Urinary bladder (tissue), 4 donors: ENCODE data around the gene TMC2. TPM values are rescaled to one million over a fixed set of nuclear protein-coding genes. Genes with fewer than 3 reads are reported as not detected.

Experiments
- DNase-seq: peaks from one replicate; pipeline ENCODE4 v3.0.0-alpha.2; 2015; ENCODE audit errors: extremely low spot score
- H3K27ac ChIP-seq: one replicate; pipeline ENCODE4 v1.5.1; 2013; ENCODE audit warnings: low read depth, mild to moderate bottlenecking, moderate library complexity
- H3K36me3 ChIP-seq: one replicate; pipeline ENCODE4 v1.6.1; 2013; ENCODE audit warnings: mild to moderate bottlenecking, moderate library complexity; ENCODE audit not compliant: insufficient read depth
- H3K4me1 ChIP-seq: one replicate; pipeline ENCODE4 v1.6.1; 2013; ENCODE audit warnings: mild to moderate bottlenecking, moderate library complexity; ENCODE audit not compliant: insufficient read depth
- H3K4me3 ChIP-seq: one replicate; pipeline ENCODE4 v1.5.1; 2013; ENCODE audit warnings: low read depth, low read length
- WGBS: extraction: QIAGEN DNeasy Blood & Tissue Kit; methylation state at CpG from one replicate; pipeline ENCODE4 v1.1.7; 2013; 5-methylcytosine and 5-hydroxymethylcytosine counted together
- polyA plus RNA-seq: library from polyadenylated mRNA; stranded (reverse); fragments of 200-250 nt; gene quantifications from one replicate; pipeline ENCODE4 v1.2.3, GENCODE V29; 2013
- total RNA-seq: library from RNA; depleted of rRNA; stranded (reverse); fragments of >200 nt; gene quantifications from one replicate; pipeline ENCODE4 v1.2.3, GENCODE V29; 2014
- donor health status: healthy with polysubstance abuse.
- donor health status: healthy.

The TMC2 gene
- total and polyA plus RNA-seq, 2 donors: 0.16 to 0.34 TPM

DNA sequence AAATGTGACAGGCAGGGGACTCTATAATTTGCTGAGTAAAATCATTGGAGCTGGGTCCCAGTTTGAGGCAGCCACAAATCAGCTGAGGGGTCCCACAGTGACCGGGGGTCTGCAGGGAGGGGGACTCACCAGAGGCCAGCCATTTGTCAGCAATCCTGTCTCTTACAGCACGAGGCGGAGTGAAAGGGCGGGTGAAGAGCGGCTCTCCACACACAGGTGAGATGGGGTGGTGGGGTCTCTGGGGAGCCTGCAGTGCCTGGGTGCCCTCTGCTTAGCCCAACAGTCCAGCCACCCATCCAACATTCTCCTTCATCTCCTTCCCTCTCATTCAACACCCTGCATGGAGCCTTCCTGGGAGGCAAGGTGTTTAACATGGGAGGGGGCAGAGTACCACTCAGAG, 728 bp downstream of the TMC2 start:
- Histone ChIP-seq H3K4me1 (no peaks in the 10 kb centered on the region), H3K4me3 (no peak overlapping the region), H3K27ac (no peak overlapping the region), H3K36me3 (no peaks in the 10 kb centered on the region)
- WGBS: 83% methylated on average over 5 of the region's 5 CpGs
- no peak for DNase-seq

DNA sequence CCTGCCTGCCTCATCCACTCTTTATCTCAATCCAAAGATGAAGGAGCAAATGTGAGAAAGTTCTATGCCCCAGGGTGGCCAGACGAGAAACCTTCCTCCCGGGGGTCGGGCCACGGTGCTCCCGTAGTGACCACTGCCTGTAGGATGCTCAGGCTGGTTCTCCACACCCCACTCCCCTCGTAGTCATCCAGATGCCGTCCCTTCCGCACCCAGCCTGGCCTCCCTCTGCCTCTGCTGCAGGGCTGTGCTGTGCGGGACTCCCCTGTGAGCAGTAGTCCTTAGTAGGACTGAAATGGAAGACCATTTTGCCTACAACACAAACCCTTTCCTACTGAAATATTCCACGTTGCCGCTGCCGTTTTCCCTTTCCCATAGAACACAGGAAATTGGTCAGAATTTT, 2.0 kb downstream of the TMC2 start:
- H3K4me1 ChIP-seq: no peaks in the 10 kb centered on the region
- 66% methylated on average over 12 of the region's 12 CpGs for WGBS
- no peak for DNase-seq

DNA sequence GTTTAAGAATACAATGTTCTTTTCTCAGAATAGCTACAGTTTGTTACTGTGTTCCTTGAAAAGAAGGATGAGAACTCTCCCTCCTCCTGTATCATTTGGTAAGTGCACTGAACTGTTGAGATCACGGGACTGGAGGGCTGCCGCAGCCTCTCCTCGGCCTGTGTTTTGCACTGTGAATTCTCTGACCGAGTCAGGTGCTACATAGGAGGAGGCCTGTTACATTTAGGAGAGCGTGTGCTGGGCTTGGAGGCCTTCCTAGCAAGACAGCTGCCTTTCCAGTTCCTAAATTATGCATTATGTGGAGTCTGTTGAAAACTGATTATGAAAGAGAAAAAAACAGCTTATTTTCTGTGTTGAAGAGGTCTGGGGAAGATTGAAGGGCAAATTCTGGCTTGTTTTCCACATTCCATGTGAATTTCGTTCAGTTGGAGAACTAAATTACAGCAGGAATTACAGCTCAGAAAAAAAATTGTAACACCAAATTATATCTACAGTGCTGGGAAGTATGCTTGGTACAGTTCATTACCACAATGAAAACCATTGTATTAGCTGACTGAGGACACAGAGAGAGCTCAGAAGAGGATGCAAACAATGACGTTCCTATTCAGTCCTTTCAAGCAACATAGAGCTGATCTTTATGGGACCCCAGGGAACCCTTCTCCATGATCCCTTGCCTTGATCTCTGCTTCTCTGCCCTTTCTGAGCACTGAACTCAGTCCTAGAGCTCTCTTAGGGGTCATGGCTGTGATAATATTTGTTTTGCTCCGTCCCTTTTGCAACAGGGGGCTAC, 2.8 kb downstream of the TMC2 start:
- H3K27ac ChIP-seq: no peak overlapping the region
- no peaks in the 10 kb centered on the region for H3K36me3 ChIP-seq
- 44% methylated on average over 8 of the region's 8 CpGs for WGBS
- DNase-seq: no peak
- H3K4me3 ChIP-seq: no peak overlapping the region
- H3K4me1 ChIP-seq: no peaks in the 10 kb centered on the region

More for the DNA sequence above, 2.0 kb downstream of the TMC2 start:
- Histone ChIP-seq H3K27ac (no peak overlapping the region), H3K36me3 (no peaks in the 10 kb centered on the region), H3K4me3 (no peak overlapping the region)

DNA sequence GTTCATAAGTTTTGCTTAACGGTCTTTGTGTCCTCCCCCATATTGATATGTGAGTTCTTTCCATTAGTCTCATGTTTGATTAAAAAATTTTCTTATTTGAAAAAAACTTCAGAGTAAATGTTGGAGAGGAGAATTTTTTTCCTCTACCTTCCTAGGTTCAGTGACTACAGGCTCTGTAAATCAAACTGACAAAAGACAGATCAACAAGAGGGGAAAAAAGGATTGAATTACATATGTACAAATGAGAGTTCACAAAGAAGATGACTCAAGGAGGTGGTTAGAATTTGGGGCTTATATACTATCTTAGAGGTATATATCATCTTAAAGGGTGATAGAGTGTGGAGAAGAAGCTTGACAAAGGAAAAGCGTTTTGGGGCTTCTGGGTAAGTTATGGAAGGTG, 5.6 kb downstream of the TMC2 start:
- H3K4me1 ChIP-seq: no peaks in the 10 kb centered on the region
- no peaks in the 10 kb centered on the region for H3K36me3 ChIP-seq
- 77% methylated on average over 2 of the region's 2 CpGs for WGBS
- H3K27ac ChIP-seq: no peak overlapping the region
- no peak overlapping the region for H3K4me3 ChIP-seq
- DNase-seq: no peak

DNA sequence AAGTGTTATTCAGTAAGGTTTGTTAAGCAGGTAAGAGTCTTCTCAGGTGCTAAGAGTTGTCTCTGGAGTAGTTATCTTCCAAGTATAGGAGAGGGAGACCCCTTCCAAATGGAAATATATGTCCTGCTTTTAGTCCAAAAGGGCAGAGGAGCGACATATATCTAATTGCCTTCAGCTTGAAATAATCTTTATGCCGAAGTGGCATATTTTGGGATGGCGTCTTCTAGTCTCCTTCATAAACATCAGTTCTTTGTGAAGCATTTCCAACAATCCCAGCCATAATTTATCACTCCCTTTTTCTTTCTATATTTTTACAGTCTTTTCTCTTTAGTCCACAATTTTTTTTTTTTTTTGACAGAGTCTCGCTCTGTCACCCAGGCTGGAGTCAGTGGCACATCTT, 6.0 kb downstream of the TMC2 start:
- WGBS: 91% methylated on average over 4 of the region's 4 CpGs
- no peak for DNase-seq
- no peaks in the 10 kb centered on the region for H3K4me1 ChIP-seq

DNA sequence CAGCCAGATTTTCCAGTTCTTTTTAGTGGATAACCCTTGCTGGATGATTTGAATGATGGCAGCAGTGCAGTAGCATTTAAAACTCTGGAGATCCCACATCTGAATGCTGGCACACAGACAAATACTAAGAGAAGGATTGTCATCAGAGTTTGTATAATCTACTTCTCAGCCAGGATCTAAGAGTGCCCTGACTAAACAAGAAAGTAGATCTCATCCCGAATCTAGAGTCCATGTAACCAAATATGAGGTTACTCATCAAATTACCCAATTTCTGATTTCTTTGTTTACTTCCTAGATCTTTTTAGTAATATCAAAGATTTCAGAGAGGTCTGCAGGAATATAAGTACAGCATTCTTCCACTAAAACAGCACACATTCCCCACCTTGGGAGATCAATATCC, 7.8 kb downstream of the TMC2 start:
- WGBS: 69% methylated on average over 1 of the region's 1 CpG
- no peak overlapping the region for H3K27ac ChIP-seq
- no peaks in the 10 kb centered on the region for H3K4me1 ChIP-seq
- H3K4me3 ChIP-seq: no peak overlapping the region
- H3K36me3 ChIP-seq: no peaks in the 10 kb centered on the region
- DNase-seq: no peak

More for the DNA sequence above, 6.0 kb downstream of the TMC2 start:
- no peak overlapping the region for H3K27ac ChIP-seq
- no peak overlapping the region for H3K4me3 ChIP-seq
- no peaks in the 10 kb centered on the region for H3K36me3 ChIP-seq

DNA sequence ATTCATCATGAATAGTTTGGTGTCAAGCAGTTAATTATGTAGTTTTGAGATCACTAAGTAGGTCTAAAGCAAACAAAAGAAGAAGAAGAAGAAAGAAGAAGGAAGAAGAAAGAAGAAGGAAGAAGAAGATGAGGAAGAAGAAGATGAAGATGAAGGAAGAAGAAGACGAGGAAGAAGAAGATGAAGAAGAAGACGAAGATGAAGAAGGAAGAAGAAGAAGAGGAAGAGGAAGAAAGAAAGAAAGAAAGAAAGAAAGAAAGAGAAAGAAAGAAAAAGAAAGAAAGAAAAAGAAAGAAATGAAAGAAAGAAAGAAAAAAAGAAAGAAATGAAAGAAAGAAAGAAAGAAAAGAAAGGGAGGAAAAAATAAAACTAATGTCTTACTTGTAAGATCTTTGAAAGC, 9.2 kb downstream of the TMC2 start:
- 90% methylated on average over 2 of the region's 2 CpGs for WGBS
- no peak for DNase-seq

DNA sequence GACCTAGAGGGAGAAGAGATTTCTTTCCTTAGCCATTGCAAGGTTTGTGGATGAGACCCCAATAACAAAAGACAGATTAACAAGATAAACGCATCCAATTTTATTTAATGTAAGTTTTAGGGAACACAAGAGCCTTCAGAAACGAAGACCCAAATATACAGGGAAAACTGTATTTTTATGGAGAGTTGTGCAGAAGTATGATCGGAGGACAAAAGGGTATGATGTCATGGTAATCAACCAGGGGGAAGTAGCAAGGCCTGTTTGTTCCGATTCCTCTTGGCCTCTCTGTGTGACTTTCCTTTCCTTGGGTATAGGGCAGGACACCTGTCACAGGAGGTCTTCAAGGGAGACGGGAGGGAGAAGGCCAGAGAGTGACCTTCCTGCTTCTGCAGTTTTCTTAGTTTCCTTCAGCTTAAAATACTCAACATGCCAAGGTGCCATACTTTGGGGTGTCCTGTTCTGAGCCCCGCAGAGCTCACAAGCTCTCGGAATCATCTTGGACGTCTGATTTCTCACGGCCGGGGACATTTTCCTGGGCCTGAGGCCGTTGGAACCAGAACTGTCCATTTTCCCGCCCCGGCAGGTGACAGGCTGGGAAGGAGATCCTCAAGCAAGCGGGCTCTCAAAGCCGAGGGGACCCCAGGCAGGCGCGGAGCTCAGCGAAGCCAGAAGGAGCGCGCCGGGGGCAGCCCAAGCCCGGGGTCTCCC, 21.7 kb downstream of the TMC2 start:
- H3K36me3 ChIP-seq: no peaks in the 10 kb centered on the region
- 25% methylated on average over 22 of the region's 22 CpGs for WGBS
- DNase-seq: no peak
- H3K4me3 ChIP-seq: no peak overlapping the region
- H3K4me1 ChIP-seq: no peaks in the 10 kb centered on the region
- H3K27ac ChIP-seq: no peak overlapping the region

More for the DNA sequence above, 9.2 kb downstream of the TMC2 start:
- Histone ChIP-seq H3K4me3 (no peak overlapping the region), H3K36me3 (no peaks in the 10 kb centered on the region), H3K4me1 (no peaks in the 10 kb centered on the region), H3K27ac (no peak overlapping the region)

DNA sequence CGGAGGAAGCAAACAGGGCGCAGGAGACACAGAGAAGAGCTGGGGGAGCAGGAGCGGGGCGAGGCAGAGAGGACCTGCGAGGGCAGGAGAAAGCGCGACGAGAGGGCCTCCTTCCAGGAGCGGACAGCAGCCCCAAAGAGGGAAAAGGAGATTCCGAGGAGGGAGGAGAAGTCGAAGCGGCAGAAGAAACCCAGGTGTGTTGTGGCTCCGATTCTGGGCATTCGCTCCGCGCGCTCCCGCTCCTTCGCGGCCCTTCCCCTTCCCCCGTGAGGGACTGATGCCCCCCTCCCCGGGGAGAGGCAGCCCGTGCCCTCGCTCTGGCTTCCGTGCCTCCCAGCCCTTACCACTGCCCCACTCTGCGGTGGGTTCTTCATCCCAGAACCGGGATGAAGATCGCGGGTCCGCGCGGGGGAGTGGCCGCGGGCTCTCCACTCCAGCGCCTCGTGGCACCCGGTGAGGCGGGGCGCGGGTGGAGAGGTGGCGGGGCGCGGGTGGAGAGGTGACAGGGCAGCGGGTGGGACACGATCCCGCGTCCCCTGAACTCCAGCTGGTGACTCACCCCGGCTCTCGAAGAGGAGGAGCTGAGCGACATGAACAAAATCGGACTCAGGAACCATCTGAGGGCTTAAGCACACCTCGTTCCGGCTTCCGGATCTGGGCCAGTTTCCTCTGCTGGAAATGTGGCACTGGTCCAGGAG, 22.4 kb downstream of the TMC2 start:
- H3K4me3 ChIP-seq: no peak overlapping the region
- no peak overlapping the region for H3K27ac ChIP-seq
- H3K4me1 ChIP-seq: no peaks in the 10 kb centered on the region
- DNase-seq: no peak
- no peaks in the 10 kb centered on the region for H3K36me3 ChIP-seq
- WGBS: under 1% methylated on average over 54 of the region's 54 CpGs

DNA sequence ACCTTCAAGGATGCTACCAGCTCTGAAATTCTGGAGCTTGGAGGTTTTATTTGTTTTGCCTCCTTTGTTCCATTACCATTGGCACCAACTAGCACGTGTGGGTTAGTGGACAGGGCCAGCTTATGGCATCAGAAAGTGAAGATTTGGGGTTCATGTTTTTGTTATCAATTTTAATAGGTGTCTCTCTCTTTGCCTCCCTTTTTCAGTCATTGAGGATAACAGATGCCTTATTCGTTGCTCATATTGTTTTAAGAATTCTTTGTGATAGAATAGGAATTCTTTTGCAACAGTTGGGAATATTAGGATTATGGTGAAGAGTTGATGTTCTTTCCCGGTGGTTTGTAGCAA, 22.9 kb downstream of the TMC2 start:
- 47% methylated on average over 3 of the region's 3 CpGs for WGBS
- Histone ChIP-seq H3K4me3 (no peak overlapping the region), H3K27ac (no peak overlapping the region), H3K4me1 (no peaks in the 10 kb centered on the region), H3K36me3 (no peaks in the 10 kb centered on the region)
- no peak for DNase-seq

DNA sequence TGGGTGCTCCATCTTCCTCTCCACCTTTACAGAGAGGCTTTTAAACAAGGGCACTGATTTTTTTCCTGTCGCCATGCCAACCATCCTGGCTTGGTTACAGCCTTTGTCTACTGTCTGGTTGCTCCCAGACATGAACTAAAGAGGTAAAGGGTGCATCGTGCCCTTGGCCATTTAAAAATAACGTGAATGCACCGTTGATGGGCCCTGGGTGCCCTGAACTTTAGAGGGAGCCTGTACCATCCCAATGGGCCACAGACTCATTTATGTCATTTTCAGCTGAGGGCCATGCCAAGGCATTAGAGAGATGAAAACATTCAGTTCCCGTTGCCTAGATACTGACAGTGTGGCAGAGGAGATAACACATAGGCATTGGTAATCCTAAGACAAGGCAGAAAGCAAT, 23.3 kb downstream of the TMC2 start:
- Histone ChIP-seq H3K36me3 (no peaks in the 10 kb centered on the region), H3K4me3 (no peak overlapping the region), H3K4me1 (no peaks in the 10 kb centered on the region), H3K27ac (no peak overlapping the region)
- no peak for DNase-seq
- 70% methylated on average over 5 of the region's 5 CpGs for WGBS

DNA sequence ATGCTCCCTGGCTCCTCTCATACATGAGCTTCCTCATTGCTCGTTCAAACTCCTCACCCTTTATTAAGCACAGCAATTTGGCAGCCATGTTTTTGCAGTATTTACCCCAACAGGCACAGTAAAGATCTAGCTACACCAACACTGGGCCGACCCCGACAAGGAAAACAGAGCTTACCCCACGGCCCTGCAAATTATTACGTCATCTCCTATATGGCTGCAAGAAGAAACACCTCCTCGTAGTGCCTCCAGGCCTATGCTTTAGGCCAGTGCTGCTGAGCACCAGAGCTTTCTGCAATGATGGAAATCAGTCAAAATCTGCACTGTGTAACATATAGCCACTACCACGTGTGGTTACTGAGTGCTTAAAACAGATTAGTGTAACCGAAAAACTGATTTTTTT, 26.7 kb downstream of the TMC2 start:
- DNase-seq: no peak
- Histone ChIP-seq H3K36me3 (no peaks in the 10 kb centered on the region), H3K4me1 (no peaks in the 10 kb centered on the region), H3K27ac (no peak overlapping the region), H3K4me3 (no peak overlapping the region)
- WGBS: 65% methylated on average over 8 of the region's 8 CpGs

DNA sequence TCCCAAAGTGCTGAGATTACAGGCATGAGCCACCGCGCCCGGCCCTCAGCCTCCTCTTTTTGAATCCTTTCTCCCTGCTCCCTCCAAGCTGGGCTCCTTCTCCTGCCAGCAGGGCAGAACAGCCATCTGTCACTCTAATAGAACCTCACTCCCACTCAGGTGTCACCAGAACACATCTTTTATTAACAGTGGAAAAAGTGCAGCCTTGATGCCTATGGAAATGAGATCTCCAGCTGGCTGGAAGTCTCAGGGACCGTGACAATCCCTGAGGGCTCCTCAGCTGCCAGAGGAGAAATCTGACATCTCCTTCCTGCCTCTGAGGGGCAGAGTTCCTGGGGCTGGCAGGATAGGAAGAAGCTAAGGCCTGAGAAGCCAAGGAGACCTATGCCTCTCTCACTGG, 28.0 kb downstream of the TMC2 start:
- Histone ChIP-seq H3K4me1 (no peaks in the 10 kb centered on the region), H3K27ac (no peak overlapping the region), H3K4me3 (no peak overlapping the region), H3K36me3 (no peaks in the 10 kb centered on the region)
- no peak for DNase-seq
- 73% methylated on average over 4 of the region's 4 CpGs for WGBS

DNA sequence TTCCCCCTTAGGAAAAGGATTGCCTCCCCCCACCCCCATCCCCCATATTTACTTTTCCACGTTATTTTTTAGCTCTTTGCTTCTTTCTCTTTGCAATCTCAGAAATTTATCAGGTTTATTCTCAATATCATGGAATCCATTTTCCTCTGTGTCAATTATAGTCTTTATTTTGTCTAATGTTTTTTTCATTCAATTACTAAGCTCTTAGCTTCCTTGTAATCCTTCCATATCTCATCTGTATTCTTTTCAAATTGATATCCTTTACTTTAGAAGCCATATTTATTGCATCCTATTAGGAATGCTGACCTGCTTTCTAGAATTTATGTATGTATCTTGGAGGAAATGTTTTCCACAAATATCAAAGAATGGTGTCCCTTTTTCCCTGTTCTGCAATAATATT, 39.3 kb downstream of the TMC2 start:
- WGBS: 14% methylated on average over 1 of the region's 1 CpG
- Histone ChIP-seq H3K27ac (no peak overlapping the region), H3K4me3 (no peak overlapping the region), H3K4me1 (no peaks in the 10 kb centered on the region), H3K36me3 (no peaks in the 10 kb centered on the region)
- no peak for DNase-seq
